CD4-positive, alpha-beta T cell (primary cell): ENCODE data around the gene MAN2A1. TPM values are rescaled to one million over a fixed set of nuclear protein-coding genes. Genes with fewer than 3 reads are reported as not detected.

Source experiments
- ATAC-seq: fragments of 200-7000 bp; cut with Tn5 transposase; one replicate; pipeline ENCODE4 v1.10.0; 2022; ENCODE audit warnings: mild to moderate bottlenecking; ENCODE audit not compliant: poor library complexity
- CTCF ChIA-PET: fragments of 350-600 bp; sonication (Branson Sonifier 250); formaldehyde crosslinking; loops from one replicate; lab custom pipeline; 2021; ENCODE audit warnings: antibody characterized with exemption, inconsistent platforms; lab: Charles Lee
- POLR2A ChIA-PET: fragments of 350-600 bp; sonication (Branson Sonifier 250); formaldehyde crosslinking; loops from one replicate; lab custom pipeline; 2021; ENCODE audit warnings: antibody characterized with exemption, inconsistent platforms; lab: Charles Lee
- DNase-seq, 14 experiments: peaks; one replicate each; pipeline ENCODE4 v3.0.0-alpha.2; 2013 to 2020; ENCODE audit warnings: mixed read lengths in 2 of 14
- H3K27ac ChIP-seq, 2 donors: one replicate each; pipeline versions ENCODE4 v1.5.1 to v1.7.0; 2013; ENCODE audit warnings: low read length in 2 of 2, low read depth in 1 of 2, mild to moderate bottlenecking in 1 of 2
- H3K27me3 ChIP-seq, 2 experiments: 1 replicate in 1 of 2; 2 replicates in 1 of 2; pipeline versions ENCODE4 v1.6.1 to v1.7.0; 2013; ENCODE audit warnings: low read length in 2 of 2, control low read depth in 1 of 2, mild to moderate bottlenecking in 1 of 2, moderate library complexity in 1 of 2; ENCODE audit not compliant: insufficient read depth in 2 of 2, control insufficient read depth in 1 of 2
- H3K36me3 ChIP-seq: one replicate; pipeline ENCODE4 v1.6.1; 2013; ENCODE audit warnings: low read length, control low read depth; ENCODE audit not compliant: insufficient read depth
- H3K4me1 ChIP-seq: one replicate; pipeline ENCODE4 v1.6.1; 2013; ENCODE audit warnings: low read length, control low read depth; ENCODE audit not compliant: insufficient read depth
- H3K4me3 ChIP-seq: one replicate; pipeline ENCODE4 v1.5.1; 2013; ENCODE audit warnings: mild to moderate bottlenecking, low read length, moderate library complexity
- H3K9me3 ChIP-seq, 2 experiments: 1 replicate in 1 of 2; 2 replicates in 1 of 2; pipeline versions ENCODE4 v1.6.1 to v1.7.0; 2013; ENCODE audit warnings: low read length in 2 of 2, mild to moderate bottlenecking in 2 of 2, control low read depth in 1 of 2, moderate library complexity in 1 of 2; ENCODE audit not compliant: control insufficient read depth in 1 of 2, insufficient read depth in 1 of 2
- H3K27ac Mint-ChIP-seq: one replicate; pipeline ENCODE4 v1.8.0; 2020; ENCODE audit warnings: mixed read lengths
- H3K27me3 Mint-ChIP-seq: one replicate; pipeline ENCODE4 v1.8.0; 2021; ENCODE audit warnings: mixed read lengths
- H3K36me3 Mint-ChIP-seq: one replicate; pipeline ENCODE4 v1.8.0; 2021; ENCODE audit warnings: low read depth, mixed read lengths
- H3K4me1 Mint-ChIP-seq: one replicate; pipeline ENCODE4 v1.8.0; 2021; ENCODE audit warnings: low read depth, mixed read lengths
- H3K4me3 Mint-ChIP-seq: one replicate; pipeline ENCODE4 v1.8.0; 2020; ENCODE audit warnings: mild to moderate bottlenecking, mixed read lengths
- H3K9me3 Mint-ChIP-seq: one replicate; pipeline ENCODE4 v1.8.0; 2020; ENCODE audit warnings: mixed read lengths
- CTCF ChIP-seq: fragments of 200-600 bp; IDR thresholded peaks from one replicate; pipeline ENCODE4 v1.8.0; 2022; ENCODE audit warnings: antibody characterized with exemption, mild to moderate bottlenecking
- intact Hi-C, 2 experiments: fragments of 100-400 bp; cut with DNase I in 1 of 2; cut with micrococcal nuclease in 1 of 2; formaldehyde crosslinking; loops; one replicate each; pipeline versions ENCODE4 v1.15.1 to v1.9.0; 2023 to 2025; cut with DNase I, micrococcal nuclease
- total RNA-seq, 174 experiments: library from RNA in 2 of 174; stranded (reverse) in 2 of 174; gene quantifications; one replicate each; pipeline ENCODE4 v1.2.3 and lab custom pipeline; 2021 to 2026

MAN2A1 gene
- total RNA-seq, 2 experiments from 2014 or later = 50.6 to 52.7 TPM

- no peak overlapping the region for H3K4me3 Mint-ChIP-seq
- no peak for ATAC-seq
These were observed 3.8 kb upstream of the MAN2A1 start for GRCh38 chr5:109685916-109686315.

GRCh38 chr5:109688630-109688969 is 1.1 kb upstream of the MAN2A1 start:
- intact Hi-C loops = loop anchor here (2.0 to 10.0 kb wide), 7 partner anchors 281 to 1306 kb away; partner anchors contain the start of genes FBXL17 (in 1 of the 2), FER (in 1 of the 2), PJA2 (in 1 of the 2) and SLC25A46 (in 1 of the 2)
- H3K27ac Mint-ChIP-seq = peak overlapping the region; percentile 84
- POLR2A ChIA-PET = interaction anchor here (1.0 to 4.2 kb wide), 14 partner anchors 9 to 1307 kb away, joined by 3 to 70 read pairs (median 4); partner anchors contain the start of genes FBXL17, FER and PJA2
- ATAC-seq = no peak
- Histone ChIP-seq H3K4me1 (peaks cover 18% of the 10 kb centered on the region), H3K27me3 (no peaks in the 10 kb centered on the region), H3K36me3 (no peaks in the 10 kb centered on the region), H3K27ac (peak overlapping the region; percentile 56 to 92), H3K4me3 (peak overlapping the region; percentile 92), H3K9me3 (peaks cover 0 to 8% of the 10 kb centered on the region in 2 experiments)
- peaks cover 29% of the 10 kb centered on the region for H3K4me1 Mint-ChIP-seq
- no peak for TF ChIP-seq CTCF
- peak in 2 of 14 experiments; percentile 6 to 66 for DNase-seq
- H3K9me3 Mint-ChIP-seq = no peaks in the 10 kb centered on the region
- H3K4me3 Mint-ChIP-seq = peak overlapping the region; percentile 90
- H3K36me3 Mint-ChIP-seq = peaks cover 10% of the 10 kb centered on the region
- CTCF ChIA-PET = interaction anchor here (0.9 to 1.1 kb wide), 2 partner anchors 12 to 30 kb away, joined by 3 read pairs; no protein-coding TSS in a partner anchor
- no peaks in the 10 kb centered on the region for H3K27me3 Mint-ChIP-seq

More at GRCh38 chr5:109685916-109686315, 3.8 kb upstream of the MAN2A1 start:
- Mint-ChIP-seq H3K27me3 (peaks cover 5% of the 10 kb centered on the region), H3K4me1 (peaks cover 2% of the 10 kb centered on the region), H3K27ac (no peak overlapping the region), H3K36me3 (peaks cover 6% of the 10 kb centered on the region), H3K9me3 (no peaks in the 10 kb centered on the region)
- Histone ChIP-seq H3K4me1 (peaks cover 5% of the 10 kb centered on the region), H3K4me3 (no peak overlapping the region), H3K9me3 (peaks cover 0 to 8% of the 10 kb centered on the region in 2 experiments), H3K27ac (no peak overlapping the region), H3K36me3 (no peaks in the 10 kb centered on the region), H3K27me3 (no peaks in the 10 kb centered on the region)
- TF ChIP-seq CTCF = no peak
- no peak for DNase-seq
- ChIA-PET CTCF (no interaction called here), POLR2A (no interaction called here)
- intact Hi-C loops = loop anchor here (2.0 to 10.0 kb wide), 7 partner anchors 279 to 1051 kb away; partner anchors contain the start of genes FER (in 1 of the 2), PJA2 (in 1 of the 2), SLC25A46 (in 1 of the 2) and TMEM232 (in 1 of the 2)

GRCh38 chr5:109688970-109689739 is 572 bp upstream of the MAN2A1 start:
- intact Hi-C loops = loop anchor here (1.0 to 10.0 kb wide), 9 partner anchors 280 to 1306 kb away; partner anchors contain the start of genes PJA2 (in 2 of the 2), FBXL17 (in 1 of the 2), FER (in 1 of the 2) and SLC25A46 (in 1 of the 2)
- peaks cover 20% of the 10 kb centered on the region for H3K4me1 ChIP-seq
- Mint-ChIP-seq H3K4me3 (peak overlapping the region; percentile 91), H3K27me3 (no peaks in the 10 kb centered on the region), H3K9me3 (no peaks in the 10 kb centered on the region), H3K27ac (peak overlapping the region; percentile 84), H3K36me3 (peaks cover 10% of the 10 kb centered on the region), H3K4me1 (peaks cover 35% of the 10 kb centered on the region)
- TF ChIP-seq CTCF = no peak
- H3K27me3 ChIP-seq = no peaks in the 10 kb centered on the region
- peaks cover 0 to 8% of the 10 kb centered on the region in 2 experiments for H3K9me3 ChIP-seq
- ChIA-PET POLR2A (interaction anchor here (0.8 to 4.2 kb wide), 22 partner anchors 9 to 1307 kb away, joined by 3 to 70 read pairs (median 4); partner anchors contain the start of genes FBXL17, FER, PJA2 and SLC25A46), CTCF (interaction anchor here (1.1 kb wide), 1 partner anchor 29 kb away, joined by 3 read pairs; no protein-coding TSS in a partner anchor)
- ATAC-seq = peak; percentile 70
- H3K36me3 ChIP-seq = no peaks in the 10 kb centered on the region
- H3K27ac ChIP-seq = peak overlapping the region; percentile 87 to 92
- peak overlapping the region; percentile 92 for H3K4me3 ChIP-seq
- DNase-seq = peak; percentile 49 to 95 (median 72)
